Parathyroid adenoma (tissue), 2 donors: ENCODE results near the gene C1QTNF8.

Experiments
- H2AFZ ChIP-seq: fragments of 300-600 bp; sonication (generic); one replicate; pipeline ENCODE4 v1.7.0; 2017; ENCODE audit warnings: antibody characterized with exemption, mild to moderate bottlenecking
- H3K27ac ChIP-seq: fragments of 300-600 bp; sonication (generic); one replicate; pipeline ENCODE4 v1.7.0; 2017
- H3K27me3 ChIP-seq: fragments of 300-600 bp; sonication (generic); one replicate; pipeline ENCODE4 v1.7.0; 2017; ENCODE audit warnings: low read length; ENCODE audit not compliant: control insufficient read depth, insufficient read depth
- H3K36me3 ChIP-seq: fragments of 300-600 bp; sonication (generic); one replicate; pipeline ENCODE4 v1.7.0; 2017; ENCODE audit warnings: low read length; ENCODE audit not compliant: control insufficient read depth, insufficient read depth
- H3K4me1 ChIP-seq: fragments of 300-600 bp; sonication (generic); one replicate; pipeline ENCODE4 v1.7.0; 2017; ENCODE audit warnings: control low read depth
- H3K4me2 ChIP-seq: fragments of 300-600 bp; sonication (generic); one replicate; pipeline ENCODE4 v1.7.0; 2017; ENCODE audit warnings: low read length
- H3K4me3 ChIP-seq: fragments of 300-600 bp; sonication (generic); one replicate; pipeline ENCODE4 v1.7.0; 2017; ENCODE audit warnings: low read depth, low read length
- H3K79me2 ChIP-seq: fragments of 300-600 bp; sonication (generic); one replicate; pipeline ENCODE4 v1.7.0; 2017; ENCODE audit warnings: control low read depth
- H3K9ac ChIP-seq: fragments of 300-600 bp; sonication (generic); one replicate; pipeline ENCODE4 v1.7.0; 2017; ENCODE audit warnings: mild to moderate bottlenecking
- H3K9me3 ChIP-seq: fragments of 300-600 bp; sonication (generic); one replicate; pipeline ENCODE4 v1.7.0; 2017; ENCODE audit warnings: low read length; ENCODE audit not compliant: control insufficient read depth
- TF ChIP-seq, protein P1 (sequence below): fragments of 300-600 bp; sonication (generic); IDR thresholded peaks from one replicate; pipeline ENCODE4 v1.7.0; 2017; ENCODE audit warnings: antibody characterized with exemption, mild to moderate bottlenecking
- donor health status: primary hyperparathyroidism.

C1QTNF8 gene

GRCh38 chr16:1113889-1114526 is 18.0 kb upstream of the C1QTNF8 start:
- H3K79me2 ChIP-seq, result no peaks in the 10 kb centered on the region
- H3K9ac ChIP-seq, result no peak overlapping the region
- H3K27ac ChIP-seq, result no peak overlapping the region
- H3K4me3 ChIP-seq, result no peak overlapping the region
- no peaks in the 10 kb centered on the region for H3K27me3 ChIP-seq
- H3K4me2 ChIP-seq, result no peak overlapping the region
- H2AFZ ChIP-seq, result no peak overlapping the region
- H3K9me3 ChIP-seq, result no peaks in the 10 kb centered on the region
- no peaks in the 10 kb centered on the region for H3K36me3 ChIP-seq
- H3K4me1 ChIP-seq, result no peaks in the 10 kb centered on the region
- TF ChIP-seq, protein P1, sequence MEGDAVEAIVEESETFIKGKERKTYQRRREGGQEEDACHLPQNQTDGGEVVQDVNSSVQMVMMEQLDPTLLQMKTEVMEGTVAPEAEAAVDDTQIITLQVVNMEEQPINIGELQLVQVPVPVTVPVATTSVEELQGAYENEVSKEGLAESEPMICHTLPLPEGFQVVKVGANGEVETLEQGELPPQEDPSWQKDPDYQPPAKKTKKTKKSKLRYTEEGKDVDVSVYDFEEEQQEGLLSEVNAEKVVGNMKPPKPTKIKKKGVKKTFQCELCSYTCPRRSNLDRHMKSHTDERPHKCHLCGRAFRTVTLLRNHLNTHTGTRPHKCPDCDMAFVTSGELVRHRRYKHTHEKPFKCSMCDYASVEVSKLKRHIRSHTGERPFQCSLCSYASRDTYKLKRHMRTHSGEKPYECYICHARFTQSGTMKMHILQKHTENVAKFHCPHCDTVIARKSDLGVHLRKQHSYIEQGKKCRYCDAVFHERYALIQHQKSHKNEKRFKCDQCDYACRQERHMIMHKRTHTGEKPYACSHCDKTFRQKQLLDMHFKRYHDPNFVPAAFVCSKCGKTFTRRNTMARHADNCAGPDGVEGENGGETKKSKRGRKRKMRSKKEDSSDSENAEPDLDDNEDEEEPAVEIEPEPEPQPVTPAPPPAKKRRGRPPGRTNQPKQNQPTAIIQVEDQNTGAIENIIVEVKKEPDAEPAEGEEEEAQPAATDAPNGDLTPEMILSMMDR, result no peak

DNA sequence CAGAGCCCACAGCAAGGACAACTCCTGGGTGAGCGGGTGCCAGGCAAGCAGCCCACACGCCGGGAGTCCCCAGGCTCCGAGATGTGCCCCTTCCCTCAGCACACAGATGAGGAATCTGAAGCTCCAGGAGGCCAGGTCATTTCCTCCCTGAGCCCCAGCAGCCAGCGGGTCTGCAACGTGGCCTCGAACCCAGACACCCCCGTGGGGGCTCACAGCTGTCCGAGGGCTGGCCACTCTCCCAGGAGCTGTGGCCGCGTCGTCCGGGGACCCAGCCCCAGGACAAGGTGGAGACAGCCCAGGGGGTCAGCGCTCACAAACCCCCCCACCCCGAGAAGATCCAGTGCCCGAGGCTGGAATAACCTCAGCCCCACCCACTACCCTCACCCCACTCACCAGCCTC is 17.4 kb upstream of the C1QTNF8 start:
- TF ChIP-seq, protein P1, result no peak
- Histone ChIP-seq H3K9ac (no peak overlapping the region), H3K4me3 (no peak overlapping the region), H2AFZ (no peak overlapping the region), H3K9me3 (no peaks in the 10 kb centered on the region), H3K36me3 (no peaks in the 10 kb centered on the region), H3K27ac (no peak overlapping the region), H3K4me1 (no peaks in the 10 kb centered on the region), H3K79me2 (no peaks in the 10 kb centered on the region), H3K27me3 (no peaks in the 10 kb centered on the region), H3K4me2 (no peak overlapping the region)

DNA sequence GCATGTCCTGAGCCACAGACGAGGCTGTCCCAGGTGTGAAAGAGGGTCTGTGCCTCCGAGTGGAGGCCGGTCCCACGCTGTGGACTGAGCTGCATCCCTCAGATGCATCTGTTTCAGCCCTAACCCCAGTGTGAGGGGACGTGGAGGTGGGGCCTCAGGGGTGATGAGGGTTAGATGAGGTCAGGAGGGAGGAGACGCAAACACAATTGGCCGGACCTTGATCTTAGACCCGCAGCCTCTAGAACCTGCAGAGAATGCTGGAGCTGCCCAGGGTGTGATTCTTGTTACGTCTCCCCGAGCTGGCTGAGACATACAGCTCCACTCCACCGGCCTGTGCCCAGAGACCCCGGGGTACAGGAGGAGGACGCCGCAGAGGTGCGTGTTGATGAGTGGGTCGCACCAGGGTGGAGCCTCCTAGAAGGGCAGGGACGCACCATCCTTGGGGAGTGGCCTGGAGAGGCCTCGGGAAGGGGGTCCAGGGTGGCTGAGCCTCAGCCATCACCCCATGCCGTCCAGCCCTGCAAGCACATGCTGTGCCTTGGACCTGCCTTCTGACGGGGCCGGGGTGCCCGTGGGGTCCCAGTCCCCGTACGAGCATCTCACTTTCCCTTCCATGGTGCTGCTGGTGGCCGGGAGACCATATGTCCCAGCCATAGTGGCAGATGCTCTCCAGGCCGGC is 16.6 kb upstream of the C1QTNF8 start:
- Histone ChIP-seq H3K9me3 (no peaks in the 10 kb centered on the region), H3K79me2 (no peaks in the 10 kb centered on the region), H2AFZ (no peak overlapping the region), H3K9ac (no peak overlapping the region), H3K27ac (no peak overlapping the region), H3K36me3 (no peaks in the 10 kb centered on the region), H3K27me3 (no peaks in the 10 kb centered on the region), H3K4me3 (no peak overlapping the region), H3K4me1 (no peaks in the 10 kb centered on the region), H3K4me2 (no peak overlapping the region)
- TF ChIP-seq, protein P1, result no peak

GRCh38 chr16:1109648-1110047 is 13.6 kb upstream of the C1QTNF8 start:
- H3K4me3 ChIP-seq, result no peak overlapping the region
- no peak overlapping the region for H3K27ac ChIP-seq
- no peak overlapping the region for H3K9ac ChIP-seq
- no peak overlapping the region for H3K4me2 ChIP-seq
- no peaks in the 10 kb centered on the region for H3K79me2 ChIP-seq
- no peak overlapping the region for H2AFZ ChIP-seq
- H3K36me3 ChIP-seq, result no peaks in the 10 kb centered on the region
- H3K27me3 ChIP-seq, result no peaks in the 10 kb centered on the region
- TF ChIP-seq, protein P1, result no peak
- H3K9me3 ChIP-seq, result no peaks in the 10 kb centered on the region
- no peaks in the 10 kb centered on the region for H3K4me1 ChIP-seq
